ENCODE data around the gene LDB3. TPM values are rescaled to one million over a fixed set of nuclear protein-coding genes. Genes with fewer than 3 reads are reported as not detected.

LDB3 gene
- total and polyA plus RNA-seq, 9 of the 15 experiments (the other 6 are each of a cell fraction or from before 2014, with no cell fraction given) = 0.03 TPM; not detected in 8

DNA sequence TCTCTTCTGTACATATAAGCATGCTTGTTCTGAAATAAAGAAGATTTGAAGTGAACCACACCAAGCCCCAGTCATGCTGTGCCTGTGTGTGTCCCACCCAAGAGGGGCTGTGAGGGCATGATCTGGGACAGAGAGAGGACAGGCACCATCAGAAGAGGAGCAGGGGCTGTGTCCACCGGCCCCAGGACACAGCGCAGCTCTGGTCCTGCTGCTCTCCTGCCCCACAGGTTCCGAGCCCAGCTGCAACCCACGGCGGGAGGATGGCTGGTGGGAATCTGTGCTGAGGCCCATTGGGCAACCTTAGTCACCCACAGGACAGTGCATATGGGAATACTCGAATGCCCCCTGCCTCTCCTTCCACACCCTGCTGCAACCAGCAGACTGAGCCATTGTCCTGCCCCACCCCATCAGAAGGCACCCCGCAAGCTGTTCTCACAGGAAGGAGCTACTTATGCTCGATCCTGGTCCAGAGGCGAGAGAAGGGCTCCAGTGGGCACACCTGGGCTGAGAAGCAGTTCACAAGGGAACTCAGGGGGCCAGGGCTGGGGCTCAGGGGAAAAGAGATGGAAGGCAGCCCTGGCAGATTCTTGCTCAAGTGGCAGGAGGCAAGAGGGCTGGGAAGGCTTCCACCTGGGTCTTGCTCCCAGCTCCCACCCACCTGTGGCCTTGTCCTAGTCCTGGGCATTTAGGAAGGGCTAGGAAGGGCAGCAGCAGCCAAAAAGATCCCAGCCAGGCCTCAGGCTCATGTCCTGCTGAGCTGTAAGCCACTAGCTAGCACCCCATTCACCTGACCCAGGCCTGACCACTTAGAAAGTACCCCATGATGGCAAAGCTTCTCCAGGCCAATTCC lies 31.9 kb downstream of the LDB3 start:
- H3K9me1 ChIP-seq (ENCODE audit: control insufficient read depth, insufficient read depth, low read length) = peaks cover 3% of the 10 kb centered on the region
- ChIA-PET CTCF (ENCODE audit: low intra/inter-chr PET ratio) (no interaction called here), POLR2A (interaction anchor here (0.6 kb wide), 1 partner anchor 30 kb away, joined by 3 read pairs; no protein-coding TSS in a partner anchor)
- no peak overlapping the region for H2AFZ ChIP-seq (ENCODE audit: low read depth, low read length)
- no peaks in the 10 kb centered on the region for H3K36me3 ChIP-seq (ENCODE audit: control insufficient read depth, insufficient read depth, low read length)
- DNase-seq (ENCODE audit: extremely low read depth in 1 of 4, low spot score in 3 of 4) (no peak), FAIRE-seq (no peak), ATAC-seq (no peak)
- in situ Hi-C loops (cut with MboI) = no loop called here
- no peaks in the 10 kb centered on the region for H3K9me3 ChIP-seq (replicated peaks; ENCODE audit: control insufficient read depth, insufficient read depth, low read depth, low read length)
- no peak overlapping the region for H3K27ac ChIP-seq (ENCODE audit: extremely low read depth, low read depth, low read length)
- peaks cover 0 to 22% of the 10 kb centered on the region in 2 experiments; a peak in 2 of 5 replicates for H3K27me3 ChIP-seq (ENCODE audit: control insufficient read depth in 2 of 2, insufficient read depth in 2 of 2, low read length in 2 of 2)
- H3K4me1 ChIP-seq (replicated peaks in 1 of 2; ENCODE audit: control insufficient read depth in 2 of 2, insufficient read depth in 2 of 2, low read length in 2 of 2) = peaks cover 0 to 3% of the 10 kb centered on the region in 2 experiments; a peak in 3 of 5 replicates
- H3K4me2 ChIP-seq (ENCODE audit: insufficient read depth, low read length) = no peak overlapping the region
- H3K4me3 ChIP-seq = no peak overlapping the region
- H3K9ac ChIP-seq (ENCODE audit: insufficient read depth in 1 of 2, low read depth in 2 of 2, low read length in 2 of 2) = no peak overlapping the region
- no TSS peak for BruUV-seq (replicated peaks)
- TF ChIP-seq, protein P1, sequence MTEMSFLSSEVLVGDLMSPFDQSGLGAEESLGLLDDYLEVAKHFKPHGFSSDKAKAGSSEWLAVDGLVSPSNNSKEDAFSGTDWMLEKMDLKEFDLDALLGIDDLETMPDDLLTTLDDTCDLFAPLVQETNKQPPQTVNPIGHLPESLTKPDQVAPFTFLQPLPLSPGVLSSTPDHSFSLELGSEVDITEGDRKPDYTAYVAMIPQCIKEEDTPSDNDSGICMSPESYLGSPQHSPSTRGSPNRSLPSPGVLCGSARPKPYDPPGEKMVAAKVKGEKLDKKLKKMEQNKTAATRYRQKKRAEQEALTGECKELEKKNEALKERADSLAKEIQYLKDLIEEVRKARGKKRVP (CRISPR knock-in tag; IDR thresholded peaks at IDR 0.05) = no peak
- TF ChIP-seq ZNF57 (CRISPR knock-in tag; IDR thresholded peaks at IDR 0.05) = no peak
- no peak for TF ChIP-seq ZSCAN32 (CRISPR knock-in tag; IDR thresholded peaks at IDR 0.05)
- no peak for TF ChIP-seq ZNF699 (CRISPR knock-in tag; IDR thresholded peaks at IDR 0.05; ENCODE audit: insufficient replicate concordance)
- no peak for TF ChIP-seq ZNF124 (CRISPR knock-in tag; IDR thresholded peaks at IDR 0.05)
- no peak for TF ChIP-seq TCF7 (IDR thresholded peaks at IDR 0.05; ENCODE audit: borderline replicate concordance)
- TF ChIP-seq ILK (tag; IDR thresholded peaks at IDR 0.05; ENCODE audit: borderline replicate concordance, low read depth) = no peak
- H4K20me1 ChIP-seq (replicated peaks; ENCODE audit: control insufficient read depth, insufficient read depth, low read length) = no peaks in the 10 kb centered on the region
- H3K79me2 ChIP-seq (ENCODE audit: control insufficient read depth, insufficient read depth, low read length) = no peaks in the 10 kb centered on the region
- intact Hi-C loops (cut with micrococcal nuclease) = no loop called here
- 22% methylated on average over 8 of the region's 9 CpGs for WGBS (ENCODE audit: insufficient coverage, low coverage, missing lambda C conversion rate)
